GM11168 (cell line): ENCODE results near the gene LCAT.

Source experiments
- in situ Hi-C: fragments of 300-500 bp; cut with MboI; formaldehyde crosslinking; loops from one replicate; pipeline ENCODE4 v1.12.0; 2022; ENCODE audit warnings: low sequenced_read_pairs; ENCODE audit not compliant: unreplicated experiment

LCAT gene

DNA sequence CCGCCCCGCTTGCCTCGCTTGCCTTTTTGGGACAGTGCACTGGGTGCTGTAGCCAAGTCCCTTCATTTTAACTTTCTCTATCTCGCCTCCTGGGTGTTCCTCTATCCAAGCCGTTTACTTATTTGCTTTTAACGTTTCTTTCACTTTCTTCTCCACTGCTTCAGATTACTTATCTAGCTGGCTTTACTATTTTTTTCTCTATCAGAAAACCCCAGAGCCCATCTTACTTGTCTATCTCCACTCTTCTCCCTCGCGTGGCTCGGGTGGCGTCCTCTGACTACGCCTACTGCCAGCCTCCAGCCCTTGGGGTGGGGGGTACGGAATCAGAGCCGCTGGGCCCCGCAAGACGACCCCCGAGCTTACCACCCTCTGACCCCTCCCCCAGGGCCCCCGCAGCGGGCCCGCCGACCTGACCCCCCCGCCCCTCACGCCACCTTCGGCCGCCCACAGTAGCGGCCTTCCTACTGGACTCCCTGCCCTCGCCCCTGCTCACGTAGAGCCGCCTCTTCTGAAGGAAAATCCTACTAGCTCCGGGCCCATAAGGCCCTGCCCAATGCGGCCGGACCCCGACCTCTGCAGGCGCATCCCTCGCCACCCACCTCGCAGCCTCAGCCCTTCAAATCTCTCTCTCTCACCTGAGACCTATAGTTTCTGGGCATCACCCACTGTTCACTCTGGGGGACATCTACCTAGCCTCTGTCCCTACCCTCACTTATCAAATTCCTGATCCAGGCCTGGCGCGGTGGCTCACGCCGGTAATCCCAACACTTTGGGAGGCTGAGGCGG lies 25.5 kb upstream of the LCAT start:
- in situ Hi-C loops = no loop called here

DNA sequence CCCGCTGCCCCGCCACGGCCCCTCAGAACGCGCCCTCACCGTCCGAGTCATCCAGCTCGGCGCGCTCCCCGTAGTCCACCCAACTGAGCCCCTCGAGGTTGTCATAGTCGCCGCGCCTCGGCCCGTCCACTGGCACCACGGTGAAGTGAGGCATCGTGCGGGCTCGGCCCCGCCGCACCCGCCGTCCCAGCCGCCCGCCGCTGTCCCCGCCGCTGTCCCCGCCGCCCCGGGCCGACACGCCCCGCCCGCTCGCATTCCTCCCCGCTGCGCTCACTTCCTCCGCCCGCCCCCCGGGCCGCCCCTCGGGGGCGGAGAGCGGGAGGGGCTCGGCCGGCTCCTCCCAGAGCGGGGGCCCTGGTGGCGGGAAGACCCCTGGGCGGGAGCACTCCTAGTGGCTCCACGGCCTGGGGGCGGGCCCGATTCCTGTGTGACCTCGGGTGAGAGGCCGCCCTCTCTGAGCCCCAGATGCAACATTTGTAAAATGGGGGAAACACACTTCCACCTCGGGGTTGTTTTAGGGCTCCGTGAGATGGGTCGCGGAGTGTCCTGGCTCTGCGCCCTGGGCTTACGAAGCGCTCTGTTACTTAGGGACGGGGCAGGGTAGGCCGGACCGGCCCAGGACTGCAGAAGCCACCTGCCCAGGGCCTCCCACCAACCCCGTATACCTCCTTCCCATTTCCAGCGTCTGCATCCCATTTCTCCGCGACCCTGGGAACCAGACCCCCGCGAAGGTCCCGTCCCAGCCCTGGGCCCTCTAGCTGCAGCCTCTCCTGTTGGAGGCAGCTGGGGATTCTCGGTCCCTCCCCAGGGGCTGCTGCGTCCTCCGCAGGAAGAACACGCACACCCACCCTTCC lies 24.7 kb upstream of the LCAT start, which contains the start of gene SLC12A4:
Gene SLC12A4 (minus strand): TSS at position 238 of the 854 bp plus-strand sequence. CDS start 84 bp downstream, at position 154.
- in situ Hi-C loops = no loop called here

GRCh38 chr16:67967958-67968399 lies 24.1 kb upstream of the LCAT start:
- in situ Hi-C loops = no loop called here

DNA sequence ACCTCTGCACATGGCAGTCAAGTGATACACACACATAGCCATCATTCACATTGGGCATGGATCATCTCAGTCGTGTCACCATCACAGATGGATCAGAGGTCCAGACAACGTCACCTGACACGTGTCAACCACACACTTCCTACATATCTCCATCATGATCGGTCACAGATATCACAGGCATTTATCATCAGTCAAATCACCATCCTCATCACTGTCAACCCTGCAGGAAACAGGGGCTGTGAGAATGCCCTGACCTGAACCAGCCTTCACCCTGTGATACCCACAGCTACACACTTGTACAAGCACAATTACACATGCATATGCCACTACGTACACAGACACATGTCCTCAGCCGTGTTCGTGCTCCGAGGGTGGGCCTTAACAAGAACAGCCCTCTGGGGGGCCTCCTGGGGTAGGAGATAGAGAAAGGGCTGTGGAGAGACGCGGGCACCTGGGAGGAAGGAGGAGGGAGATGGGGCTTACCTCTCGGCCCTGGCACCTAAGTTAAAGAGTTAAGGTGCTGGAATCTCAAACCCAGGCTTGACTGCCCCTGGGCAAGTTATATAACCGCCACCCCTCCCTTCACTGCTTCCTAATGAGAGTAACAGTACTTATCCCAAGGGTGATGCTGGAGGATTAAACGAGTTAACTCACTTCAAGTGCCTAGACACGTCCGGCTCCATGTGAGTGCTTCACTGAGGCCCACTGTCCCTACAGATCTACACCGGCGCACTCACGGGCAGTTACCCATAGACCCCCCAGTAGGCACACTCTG lies 23.4 kb upstream of the LCAT start:
- in situ Hi-C loops = no loop called here

- in situ Hi-C loops = no loop called here
Observed at GRCh38 chr16:67966549-67967182, 22.7 kb upstream of the LCAT start.

DNA sequence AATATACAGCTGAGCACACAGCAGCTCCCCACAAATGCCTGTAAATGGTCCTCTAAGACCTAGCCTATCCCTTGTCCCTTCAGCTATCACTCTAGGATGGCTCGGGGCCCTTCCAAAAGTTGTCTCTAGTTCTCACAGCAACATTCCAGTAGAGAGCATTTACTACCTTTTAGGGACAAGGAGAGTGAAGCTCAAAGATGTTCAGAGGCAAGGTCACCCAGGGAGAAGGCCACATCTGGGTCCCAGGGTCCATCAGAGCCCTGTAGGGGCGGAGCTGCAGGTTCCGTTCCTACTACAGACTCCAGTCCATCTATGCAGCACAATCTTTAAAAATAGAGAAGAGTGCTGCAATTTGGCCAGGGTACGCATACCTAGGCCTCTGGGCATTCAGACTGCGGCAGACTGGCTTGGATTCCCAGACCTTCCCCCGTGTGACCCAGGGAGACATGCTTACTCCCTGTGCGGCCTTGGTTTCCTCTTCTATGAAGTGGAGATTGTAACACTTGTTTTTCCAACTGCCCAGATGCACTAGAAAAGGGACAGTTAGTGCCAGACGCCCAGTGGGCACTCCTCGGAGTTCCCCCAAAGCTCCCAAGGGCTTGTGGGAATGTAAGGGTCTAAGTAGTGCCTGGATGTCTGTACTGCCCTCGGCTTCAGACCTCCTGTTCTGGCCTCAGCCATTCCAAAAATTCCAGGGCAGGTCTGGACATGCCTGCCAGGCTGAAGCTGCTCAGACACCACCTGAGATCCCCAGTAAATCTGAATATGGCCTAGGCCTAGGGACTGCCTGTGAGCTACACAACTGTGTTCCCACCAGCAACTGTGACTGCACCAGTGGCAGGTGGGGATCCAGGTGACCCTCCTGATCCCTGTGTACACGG lies 22.0 kb upstream of the LCAT start:
- in situ Hi-C loops = no loop called here

DNA sequence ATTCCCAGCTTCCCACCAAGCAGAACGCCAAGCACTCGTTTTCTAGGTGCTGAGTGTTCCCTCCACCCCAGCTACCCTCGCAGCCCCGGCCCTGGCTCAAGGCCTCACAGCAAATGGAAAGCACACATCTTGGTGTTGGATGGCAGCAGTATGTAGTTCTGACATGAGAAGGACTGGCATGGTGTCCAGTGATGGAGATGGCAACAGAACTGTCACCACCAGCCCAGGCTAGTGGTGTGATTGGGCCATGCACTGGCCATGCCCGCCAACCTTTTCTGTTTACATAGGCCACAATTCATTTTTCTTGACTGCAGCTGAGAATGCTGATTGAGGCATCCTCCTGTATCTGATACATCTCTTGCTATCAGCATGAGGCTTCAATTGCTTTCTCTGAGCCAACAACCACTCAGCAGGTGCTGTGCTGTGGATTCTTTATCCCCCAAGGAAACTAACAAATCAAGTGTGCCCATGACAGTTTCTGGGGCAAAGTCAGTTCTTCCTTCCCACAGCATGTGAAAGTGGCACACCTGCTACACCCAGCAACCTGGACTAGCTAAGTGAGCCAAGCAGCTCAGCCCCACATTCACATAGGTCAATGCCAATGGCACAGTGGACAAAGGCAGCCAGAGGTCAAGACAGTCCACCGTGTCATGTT lies 20.7 kb upstream of the LCAT start:
- in situ Hi-C loops = no loop called here

DNA sequence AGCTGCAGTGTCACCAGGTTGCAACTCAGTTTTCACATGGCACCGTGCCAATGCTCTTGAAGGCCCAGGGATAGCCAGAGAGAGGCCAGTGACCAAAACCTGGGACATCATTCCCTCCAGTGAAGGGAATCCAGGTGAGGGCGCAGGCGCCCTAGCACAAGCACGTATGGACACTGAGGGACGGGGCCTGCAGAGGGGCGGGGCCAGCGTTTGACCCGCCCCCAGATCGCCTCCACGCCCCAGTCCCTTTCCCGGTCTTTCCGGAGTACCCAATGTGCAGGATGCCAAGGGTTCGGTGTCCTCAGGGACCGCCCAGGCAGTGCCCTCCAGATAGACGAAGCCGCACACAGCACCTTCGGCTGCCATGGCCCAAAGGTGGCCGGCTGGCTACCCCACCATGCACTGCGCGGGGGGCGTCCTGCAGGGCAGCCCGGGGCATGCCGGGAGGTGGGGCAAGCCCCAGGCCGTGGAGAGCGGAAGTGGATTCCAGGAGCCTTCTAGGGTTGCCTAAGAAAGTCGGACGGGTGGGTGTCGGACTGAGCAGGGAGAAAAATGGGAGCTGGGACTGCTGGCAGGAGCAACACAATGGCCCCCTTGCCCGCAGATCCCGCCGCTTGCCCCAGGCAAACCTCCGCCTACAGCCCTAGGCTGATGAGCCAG lies 19.9 kb upstream of the LCAT start:
- in situ Hi-C loops = no loop called here

GRCh38 chr16:67963292-67963661 lies 19.4 kb upstream of the LCAT start:
- in situ Hi-C loops = no loop called here

- in situ Hi-C loops = no loop called here
Observed at GRCh38 chr16:67962135-67962534, 18.2 kb upstream of the LCAT start.

DNA sequence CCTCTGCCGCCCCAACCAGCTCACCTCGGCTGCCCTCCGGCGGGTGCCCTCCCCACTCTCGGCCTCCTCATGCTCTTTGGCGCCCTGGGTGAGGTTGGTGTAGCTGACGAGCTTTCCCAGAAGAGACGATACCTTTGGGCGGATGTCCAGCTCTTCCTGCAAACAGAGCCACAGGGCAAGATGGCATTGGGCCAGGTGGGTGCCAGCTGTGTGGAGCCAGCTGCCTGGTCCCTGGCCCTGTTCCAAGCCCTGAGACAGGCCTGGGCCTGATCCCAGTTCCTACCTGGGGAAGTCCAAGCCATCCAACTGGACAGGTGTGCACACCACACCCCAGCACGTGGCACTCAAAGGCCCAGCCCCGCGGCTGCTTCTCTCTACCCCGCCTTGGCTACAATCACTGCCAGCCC lies 17.6 kb upstream of the LCAT start:
- in situ Hi-C loops = no loop called here

DNA sequence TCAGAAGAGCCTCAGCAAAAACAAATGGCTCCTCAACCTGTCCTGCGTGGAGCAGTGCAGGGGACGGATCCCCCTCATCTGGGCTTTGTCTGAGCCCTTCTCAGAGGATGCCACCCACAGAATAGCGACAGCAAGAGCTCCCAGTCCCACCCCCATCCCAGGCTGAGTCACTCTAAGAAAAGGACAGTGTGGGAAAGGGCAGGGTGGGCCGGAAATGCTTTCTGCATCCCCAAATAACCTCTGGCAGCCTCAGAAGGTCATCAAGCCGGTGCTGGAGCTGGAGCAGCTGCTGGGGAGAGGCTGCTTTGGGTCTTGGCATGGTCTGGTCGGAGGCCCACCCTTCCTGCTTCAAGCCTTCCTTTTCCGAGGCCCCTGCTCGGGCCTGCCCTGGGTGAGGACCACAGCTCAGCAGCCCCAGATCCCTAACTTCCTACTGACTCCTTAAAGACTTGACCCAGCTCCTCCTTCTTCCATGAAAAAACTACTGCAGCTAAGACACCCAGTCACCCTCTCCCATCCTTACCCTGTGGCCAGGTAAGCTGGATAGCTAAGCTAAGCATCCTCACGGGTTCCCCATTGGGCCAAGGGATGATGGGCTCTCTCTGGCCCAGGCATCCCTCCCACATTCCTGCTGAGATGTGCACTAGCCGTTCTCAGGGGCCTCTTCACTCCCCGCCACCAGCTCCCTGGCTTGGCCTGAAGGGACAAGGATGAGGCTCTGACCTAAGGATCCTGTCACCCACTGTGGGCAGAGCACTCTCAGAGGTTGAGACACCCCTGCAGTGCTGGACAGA lies 15.8 kb upstream of the LCAT start:
- in situ Hi-C loops = no loop called here

- in situ Hi-C loops = no loop called here
Observed at GRCh38 chr16:67957622-67958021, 13.7 kb upstream of the LCAT start.

GRCh38 chr16:67954421-67955196 lies 10.7 kb upstream of the LCAT start:
- in situ Hi-C loops = no loop called here

- in situ Hi-C loops = no loop called here
Observed at GRCh38 chr16:67953641-67954375, 9.9 kb upstream of the LCAT start.

GRCh38 chr16:67951485-67951884 lies 7.6 kb upstream of the LCAT start:
- in situ Hi-C loops = no loop called here
